Stimulated activated CD4-positive, alpha-beta T cell treated with anti-CD3 and anti-CD28 coated beads, Interleukin-2, amount 100 ng/mL, for 24 hours (primary cell): ENCODE results near the gene CHMP1A.
"Not testable (repeated sequence)": the region's sequence is repeated elsewhere in the genome, so short reads cannot be mapped to it uniquely, and the experiment has no call there.

ENCODE experiments used
- DNase-seq, 2 donors: peaks; one replicate each; pipeline ENCODE4 v3.0.0-alpha.2; 2020

CHMP1A gene

DNA sequence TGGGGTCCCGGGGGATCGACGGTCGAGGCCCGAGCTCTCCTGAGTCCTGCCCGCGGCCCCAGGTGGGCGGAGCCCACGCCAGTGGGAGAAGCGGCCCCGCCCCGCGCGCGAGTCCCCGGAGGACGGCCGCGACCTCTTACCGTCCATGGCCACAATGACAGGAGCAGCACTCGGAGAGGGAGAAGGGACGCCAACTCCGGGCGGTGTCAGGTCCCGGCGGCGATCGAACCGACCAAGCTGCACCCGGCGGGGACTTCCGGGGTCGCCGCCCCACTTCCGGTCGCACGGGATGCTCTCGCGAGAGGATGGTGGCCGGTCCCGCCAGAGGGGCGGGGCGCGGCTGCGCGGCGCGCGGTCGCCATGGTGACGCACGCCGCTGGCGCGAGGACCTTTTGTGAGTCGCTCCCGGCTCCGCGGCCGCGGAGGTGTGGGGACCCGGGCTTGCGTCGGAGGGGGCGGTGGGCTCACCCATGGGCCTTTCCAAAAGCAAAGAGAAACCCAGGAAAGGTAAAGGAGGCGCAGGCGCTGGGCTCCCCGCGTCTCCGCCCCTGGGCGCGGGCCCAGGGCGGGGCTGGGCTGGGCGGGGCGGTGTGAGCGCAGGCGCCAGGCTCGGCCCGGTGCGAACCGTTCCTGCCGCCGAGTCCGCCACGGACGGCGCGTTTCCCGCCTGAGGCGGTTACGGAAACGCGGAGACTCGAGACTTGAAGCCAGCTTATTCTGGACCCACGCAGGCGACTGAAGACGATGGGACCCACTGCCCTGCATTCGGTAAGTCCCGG, at the start of gene CHMP1A, which contains the start of gene SPATA33:
CHMP1A (minus strand) TSS at position 267 of the 779 bp plus-strand sequence; CDS start at position 147, 120 bp downstream.
SPATA33 (plus strand) TSS at position 395 of the 779 bp plus-strand sequence; CDS start at position 471, 76 bp downstream.
- peak; percentile 94 for DNase-seq

DNA sequence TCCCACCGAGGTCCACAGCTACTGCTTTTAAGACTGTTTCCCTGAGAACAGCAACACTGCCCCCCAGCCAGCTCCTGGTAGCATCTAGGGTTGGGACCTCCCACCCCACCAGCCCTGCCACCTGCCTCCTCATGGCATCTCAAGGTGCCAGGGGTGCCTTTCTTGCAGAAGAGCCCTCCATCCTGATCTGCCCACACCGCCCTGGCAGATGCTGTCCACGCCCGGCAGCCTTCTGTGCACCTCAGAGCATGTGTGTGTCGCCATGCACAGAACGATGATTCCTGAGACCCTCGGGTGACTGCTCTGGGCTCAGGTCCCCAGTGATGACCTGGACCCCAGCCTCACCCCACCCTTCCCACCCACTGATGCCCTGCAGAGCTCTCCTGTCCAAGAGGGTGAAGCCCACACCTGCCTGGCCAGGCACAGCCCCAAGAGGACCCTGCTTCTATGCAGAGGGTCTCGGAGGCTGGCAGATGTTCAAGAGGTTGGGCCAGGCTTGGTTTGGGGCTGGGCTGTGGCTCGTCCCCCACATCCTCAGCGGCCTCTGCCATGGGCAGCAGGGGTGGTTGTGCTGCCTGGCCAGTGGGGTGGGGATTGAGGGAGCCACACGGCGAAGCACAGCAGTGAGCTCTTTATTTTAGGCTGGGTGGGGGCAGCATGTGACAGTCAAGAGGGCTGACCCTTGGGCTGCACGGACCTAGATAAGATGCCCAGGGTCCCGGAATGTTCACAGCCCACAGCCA, 49.2 kb upstream of the CHMP1A start:
- DNase-seq, result no peak

DNA sequence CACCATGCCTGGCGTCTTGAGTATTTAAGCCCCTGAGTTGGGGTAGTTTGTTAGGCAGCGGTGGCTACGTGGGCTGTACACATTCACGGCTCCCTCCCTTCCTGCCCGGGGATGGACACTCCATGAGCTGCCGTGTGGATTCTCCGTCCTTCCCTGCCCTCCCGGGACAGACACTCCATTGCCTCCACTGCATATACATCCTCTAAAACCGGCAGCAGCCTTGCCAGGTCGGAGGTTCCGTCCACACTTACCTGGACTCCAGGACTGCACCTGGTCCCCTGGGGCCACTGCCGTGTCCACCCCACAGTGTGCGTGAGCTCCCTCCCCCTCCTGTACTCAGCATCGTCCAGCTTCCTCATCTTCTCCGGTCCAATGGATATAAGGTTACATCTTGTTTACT, 47.5 kb upstream of the CHMP1A start:
- DNase-seq, result no peak

DNA sequence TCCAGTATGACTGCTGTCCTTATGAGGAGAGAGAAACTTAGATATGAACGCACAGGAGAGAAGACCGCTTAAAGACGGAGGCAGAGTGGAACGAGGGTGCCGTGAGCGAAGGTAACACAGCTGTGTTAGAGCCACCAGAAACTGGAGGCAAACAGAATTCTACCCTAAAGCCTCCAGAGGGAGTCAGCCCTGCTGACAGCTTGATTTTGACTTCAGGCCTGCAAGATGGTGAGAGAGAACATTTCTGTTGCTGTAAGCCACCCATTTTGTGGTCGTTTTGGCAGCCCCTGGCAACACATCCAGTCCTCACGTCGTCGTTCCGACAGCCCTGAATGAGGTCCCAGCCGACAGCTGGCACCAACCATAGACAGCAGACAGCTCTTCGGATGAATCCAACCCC, 46.8 kb upstream of the CHMP1A start:
- DNase-seq, result no peak

DNA sequence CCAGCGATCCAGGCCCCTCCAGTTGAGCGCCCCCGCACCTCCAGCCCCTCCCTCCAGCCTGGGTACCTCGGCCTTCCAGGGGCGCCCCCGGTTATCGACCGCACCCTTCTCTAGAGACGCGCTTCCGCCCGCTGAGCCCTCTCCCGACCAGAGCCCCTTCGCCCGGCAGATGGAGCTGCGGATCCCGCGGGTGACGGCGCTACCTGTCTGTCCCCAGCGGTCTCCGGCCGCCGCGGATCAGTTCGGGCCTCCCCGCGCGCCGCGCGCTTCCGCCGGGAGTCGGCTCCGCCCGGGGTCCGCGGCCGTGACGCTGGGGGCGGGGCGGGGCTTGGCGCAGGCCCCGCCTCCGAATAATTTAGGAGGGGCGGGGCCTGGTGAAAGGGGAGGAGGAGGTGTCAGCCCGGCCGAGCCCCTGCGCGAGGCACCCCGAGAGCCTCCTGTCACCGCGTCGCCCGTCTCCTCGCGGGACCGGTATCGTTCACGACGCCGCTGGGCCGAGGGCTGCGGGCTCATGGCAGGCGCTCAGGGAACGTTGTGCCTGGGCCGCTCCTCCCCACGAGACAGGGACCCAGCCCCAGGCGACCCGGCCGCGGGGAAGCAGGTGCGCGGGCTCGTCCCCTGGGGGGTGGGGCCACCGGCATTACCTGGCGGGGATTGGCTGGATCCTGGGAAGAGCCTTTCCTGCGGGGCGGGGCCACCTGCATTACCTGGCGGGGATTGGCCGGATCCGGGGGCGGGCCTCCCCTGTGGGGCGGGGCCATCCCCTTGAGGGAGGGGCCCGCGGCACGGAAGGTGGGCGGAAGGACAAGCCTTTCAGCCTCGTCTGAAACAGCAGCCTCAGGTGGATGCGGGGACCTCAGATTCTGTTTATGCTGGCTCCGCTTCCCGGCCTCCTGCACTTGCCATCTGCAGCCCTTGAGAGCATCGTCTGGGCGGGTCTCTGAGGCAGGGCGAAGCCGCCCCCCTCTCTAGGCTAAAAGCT, 44.2 kb upstream of the CHMP1A start, which contains the start of gene SPATA2L:
SPATA2L (minus strand) TSS at position 281 of the 982 bp plus-strand sequence. CDS start 473 bp downstream, outside the sequence.
- peak; percentile 96 to 98 for DNase-seq

DNA sequence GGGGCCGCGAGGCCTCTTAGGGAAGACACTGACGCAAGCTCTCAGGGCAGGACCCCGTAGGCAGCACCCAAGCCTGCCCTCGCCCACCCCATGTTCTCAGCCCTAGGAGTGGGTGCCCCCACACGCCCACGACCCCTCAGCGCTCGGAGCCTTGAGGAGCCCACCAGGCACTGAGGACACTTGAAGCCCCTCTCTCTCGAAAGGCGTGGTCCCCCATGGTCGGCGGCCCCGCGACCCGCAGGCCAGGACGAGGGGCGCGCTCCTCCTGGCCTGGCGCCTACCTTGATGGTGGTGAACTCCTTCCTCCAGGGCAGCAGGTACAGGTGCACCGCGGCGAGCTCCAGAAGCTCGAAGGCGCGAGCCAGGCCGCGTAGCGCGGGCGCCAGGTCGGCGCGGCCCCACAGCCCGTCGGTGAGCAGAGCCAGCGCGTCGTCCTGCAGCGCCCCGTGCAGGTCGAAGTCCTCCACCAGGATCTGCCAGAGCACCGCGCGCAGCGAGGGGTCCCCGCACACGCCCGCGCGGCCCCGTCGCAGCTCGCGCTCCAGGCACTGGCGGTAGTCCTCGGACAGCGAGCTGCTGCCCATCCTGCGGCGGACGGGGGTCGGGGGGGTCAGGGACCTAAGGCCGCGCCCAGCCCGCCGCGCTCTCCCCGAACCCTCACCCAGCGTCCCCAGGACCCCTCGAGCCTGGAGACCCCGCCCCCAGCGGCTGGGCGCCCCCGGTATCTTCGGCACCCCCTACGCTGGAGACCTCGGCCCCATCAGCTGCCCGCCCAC, 43.3 kb upstream of the CHMP1A start:
- peak; percentile 44 to 53 for DNase-seq

DNA sequence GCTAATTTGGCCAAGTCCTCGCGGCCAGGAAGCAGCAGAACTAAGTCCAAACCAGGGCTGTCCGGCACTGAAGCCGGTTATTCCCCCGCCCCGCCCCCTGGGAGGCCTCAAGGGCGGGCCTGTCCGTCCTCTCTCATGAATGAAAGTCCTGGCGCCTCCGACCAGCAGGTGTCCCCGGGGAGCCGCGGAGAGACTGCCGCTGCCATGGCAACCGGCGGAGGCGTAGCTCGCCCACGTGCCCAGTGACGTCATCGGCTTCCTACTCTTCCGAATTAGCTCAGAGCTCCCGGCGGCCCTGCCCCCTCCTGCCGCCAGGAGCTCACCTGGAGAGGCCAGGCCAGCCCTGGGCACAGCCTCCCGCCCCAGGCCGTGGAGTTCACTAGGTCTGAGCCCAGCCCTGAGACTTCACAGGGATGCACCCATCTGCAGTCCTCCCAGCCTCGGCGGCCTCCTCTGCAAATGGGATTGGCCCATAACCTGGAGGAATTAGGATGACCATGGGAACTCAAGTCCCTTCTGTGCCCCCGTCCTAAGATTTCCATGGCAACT, 42.7 kb upstream of the CHMP1A start:
- DNase-seq, result peak; percentile 97 to 99

DNA sequence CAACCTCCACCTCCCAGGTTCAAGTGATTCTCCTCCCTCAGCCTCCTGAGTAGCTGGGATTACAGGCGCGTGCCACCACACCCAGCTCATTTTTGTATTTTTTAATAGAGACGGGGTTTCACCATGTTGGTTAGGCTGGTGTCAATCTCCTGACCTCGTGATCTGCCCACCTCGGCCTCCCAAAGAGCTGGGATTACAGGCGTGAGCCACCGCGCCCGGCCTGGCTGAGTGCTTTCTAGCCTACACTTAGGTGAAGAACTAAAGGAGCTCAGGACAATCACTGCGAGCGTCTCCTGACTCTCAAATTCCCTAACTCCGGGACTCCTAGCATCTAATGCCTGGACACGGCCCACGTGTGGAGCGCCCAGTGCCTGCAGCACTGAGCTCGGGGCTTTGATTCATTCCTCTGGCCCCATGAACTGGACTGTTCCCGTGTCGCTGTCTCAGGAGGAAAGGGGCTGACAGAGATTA, 42.2 kb upstream of the CHMP1A start:
- DNase-seq, result not testable (repeated sequence)

DNA sequence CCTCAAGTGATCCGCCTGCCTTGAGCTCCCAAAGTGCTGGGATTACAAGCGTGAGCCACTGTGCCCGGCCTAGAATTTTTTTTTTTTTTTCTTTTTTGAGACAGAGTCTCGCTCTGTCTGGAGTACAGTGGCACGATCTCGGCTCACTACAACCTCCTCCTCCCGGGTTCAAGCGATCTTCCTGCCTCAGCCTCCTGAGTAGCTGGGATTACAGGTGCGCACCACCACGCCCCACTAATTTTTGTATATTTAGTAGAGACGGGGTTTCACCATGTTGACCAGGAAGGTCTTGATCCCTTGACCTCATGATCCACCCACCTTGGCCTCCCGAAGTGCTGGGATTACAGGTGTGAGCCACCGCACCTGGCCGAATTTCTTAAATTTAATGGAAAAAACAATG, 41.2 kb upstream of the CHMP1A start:
- DNase-seq, result not testable (repeated sequence)

DNA sequence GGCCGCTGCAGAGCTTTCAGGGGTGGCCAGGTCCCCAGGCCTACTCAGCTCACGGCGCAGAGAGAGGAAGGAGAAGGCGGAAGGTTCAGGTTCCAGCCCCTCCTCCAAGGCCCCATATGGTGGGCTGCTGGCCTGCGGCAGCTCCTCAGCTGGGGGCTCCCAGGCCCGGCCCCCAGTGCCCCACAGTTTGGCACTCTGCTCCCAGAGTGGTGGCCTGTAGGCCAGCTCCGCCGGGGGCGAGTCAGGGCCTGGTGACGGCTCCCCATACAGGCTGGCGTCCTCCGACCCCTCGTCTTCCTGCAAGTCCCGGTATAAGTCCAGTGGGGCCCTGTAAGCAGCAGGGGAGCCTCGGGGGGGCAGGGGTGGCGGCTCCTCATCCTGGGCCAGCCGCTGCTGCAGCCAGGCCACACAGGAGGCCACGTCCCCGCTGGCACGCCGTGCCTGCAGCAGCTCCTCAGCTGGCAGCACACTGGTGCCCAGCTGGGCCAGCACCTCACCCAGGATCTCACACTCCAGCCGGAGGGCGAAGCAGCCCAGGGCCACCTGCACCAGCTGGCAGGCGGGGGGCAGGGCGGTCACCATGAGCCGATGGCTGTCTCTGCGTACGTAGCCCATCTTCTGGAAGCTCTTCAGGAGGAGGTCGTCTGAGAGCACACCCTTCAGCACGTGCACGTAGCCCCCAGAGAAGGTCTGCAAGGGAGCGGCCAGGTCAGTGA, 40.3 kb upstream of the CHMP1A start:
- DNase-seq, result no peak

DNA sequence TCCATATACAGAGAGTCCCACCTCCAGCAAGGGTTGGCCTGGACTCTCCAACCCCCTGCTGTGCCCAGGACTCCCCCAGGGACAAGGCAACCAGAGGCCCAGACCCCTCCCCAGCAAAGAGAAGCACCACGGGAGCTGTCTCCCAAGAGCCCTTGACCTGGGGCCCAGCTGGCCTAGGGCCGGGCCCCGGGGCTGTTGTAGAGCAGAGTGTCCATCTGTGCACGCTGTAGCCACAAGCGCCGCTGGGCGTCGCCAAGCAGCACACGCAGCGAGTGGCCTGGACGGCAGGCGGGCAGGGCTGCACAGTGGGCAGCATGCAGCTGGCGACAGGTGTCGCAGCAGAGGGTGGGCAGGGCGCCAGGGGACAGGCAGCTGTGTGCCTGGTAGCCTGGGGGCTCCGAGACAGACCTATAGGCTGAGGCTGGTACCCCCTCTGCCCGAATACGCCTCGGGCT, 39.7 kb upstream of the CHMP1A start:
- no peak for DNase-seq

DNA sequence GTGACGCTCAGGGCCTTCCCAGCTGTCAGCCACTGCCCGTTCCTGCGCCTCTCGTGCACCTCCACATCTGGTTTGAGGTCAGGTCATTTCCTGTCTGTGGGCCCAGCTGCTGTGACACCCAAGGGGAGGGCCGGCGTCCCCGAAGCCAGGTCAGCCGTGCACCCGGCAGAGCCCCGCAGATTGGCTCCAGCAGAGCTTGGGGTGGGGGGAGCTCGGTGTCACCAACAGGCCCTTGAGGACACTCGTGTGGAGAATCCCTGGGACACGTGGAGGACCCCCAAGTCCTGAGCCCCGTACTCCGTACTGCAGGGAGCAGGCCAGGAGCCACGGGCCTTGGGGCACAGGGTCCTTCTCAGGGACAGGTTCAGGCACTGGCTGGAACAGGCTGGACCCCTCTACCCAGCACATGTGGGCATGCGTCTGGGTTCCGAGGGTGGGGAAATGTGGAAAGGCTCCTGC, 39.2 kb upstream of the CHMP1A start:
- peak in 1 of 2 donors; percentile 32 for DNase-seq

DNA sequence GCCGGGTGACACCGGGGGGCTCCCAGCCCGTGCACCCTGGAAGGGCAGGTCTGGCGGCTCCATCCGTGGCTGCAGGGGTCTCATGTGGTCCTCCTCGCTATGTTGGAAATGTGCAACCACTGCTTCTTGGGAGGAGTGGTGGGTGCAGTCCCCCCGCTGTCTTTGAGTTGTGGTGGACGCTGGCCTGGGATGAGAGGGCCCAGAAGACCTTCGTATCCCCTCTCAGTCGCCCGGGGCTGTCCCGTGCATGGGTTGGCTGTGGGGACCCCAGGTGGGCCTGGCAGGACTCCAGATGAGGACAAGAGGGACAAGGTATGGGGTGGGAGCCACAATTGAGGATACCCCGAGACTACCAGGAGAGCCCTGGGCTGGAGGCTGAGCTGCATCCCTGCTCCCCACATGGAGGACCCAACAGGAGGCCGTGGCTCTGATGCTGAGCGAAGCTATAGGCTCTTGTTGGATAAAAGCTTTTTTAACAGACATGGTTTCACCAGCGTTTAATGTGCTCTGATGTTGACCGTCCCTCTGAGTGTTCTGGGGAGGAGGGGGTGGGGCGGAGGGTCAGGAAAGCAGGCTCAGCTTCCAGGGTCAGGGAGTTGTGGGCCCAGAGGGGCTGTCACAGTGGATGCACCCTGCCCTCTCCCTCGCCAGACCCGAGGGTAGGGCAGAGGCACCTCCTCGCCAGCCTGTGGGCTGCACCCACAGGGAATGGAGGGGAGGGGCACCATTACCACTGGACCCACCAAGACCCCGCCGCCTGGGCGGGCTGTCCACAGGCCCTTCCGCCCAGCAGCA, 38.6 kb upstream of the CHMP1A start:
- DNase-seq, result no peak

DNA sequence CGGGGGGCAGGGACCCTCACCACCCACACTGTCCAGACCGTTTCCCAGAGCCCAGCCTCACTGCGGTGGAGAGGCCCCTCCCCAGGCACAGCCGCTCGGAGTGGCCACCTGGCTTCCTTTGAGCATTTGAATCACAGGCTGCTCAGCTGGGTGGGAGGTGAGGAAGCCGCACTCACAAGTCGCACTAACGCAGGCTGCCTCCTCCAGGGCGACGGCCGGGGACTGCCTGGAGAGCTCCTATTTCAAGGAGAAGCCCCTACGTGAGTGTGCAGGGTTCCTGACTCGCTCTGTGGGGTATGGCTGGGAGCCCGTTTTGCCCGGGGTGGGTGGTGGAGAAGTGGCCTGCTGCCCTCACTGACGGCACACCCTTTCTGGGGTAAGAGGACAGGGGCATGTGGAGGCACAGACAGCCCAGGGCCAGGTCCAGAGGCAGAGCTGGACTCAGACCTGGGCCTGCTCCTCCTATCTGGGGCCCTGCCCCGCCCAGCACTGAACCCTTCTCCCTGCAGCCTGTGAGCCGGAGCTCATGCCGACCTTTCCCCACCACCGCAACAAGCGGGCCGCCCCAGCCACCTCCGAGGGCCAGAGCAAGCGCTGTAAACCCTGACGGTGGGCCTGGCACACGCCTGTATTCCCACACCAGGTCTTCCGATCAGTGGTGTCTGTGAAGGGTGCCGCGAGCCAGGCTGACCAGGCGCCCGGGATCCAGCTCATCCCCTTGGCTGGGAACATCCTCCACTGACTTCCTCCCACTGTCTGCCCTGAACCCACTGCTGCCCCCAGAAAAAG, 37.8 kb upstream of the CHMP1A start:
- no peak for DNase-seq

DNA sequence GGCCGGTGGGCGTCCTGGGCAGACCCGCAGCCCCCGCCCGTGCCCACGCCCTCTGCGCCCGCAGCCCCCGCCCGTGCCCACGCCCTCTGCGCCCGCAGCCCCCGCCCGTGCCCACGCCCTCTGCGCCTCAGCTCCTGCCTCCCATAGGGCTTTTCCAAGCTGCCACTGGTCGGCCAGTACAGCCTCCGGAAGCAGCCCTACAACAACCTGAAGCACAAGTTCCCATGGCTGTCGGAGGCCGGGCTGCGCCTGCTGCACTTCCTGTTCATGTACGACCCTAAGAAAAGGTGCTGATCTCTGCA, 37.2 kb upstream of the CHMP1A start:
- not testable (repeated sequence) for DNase-seq

DNA sequence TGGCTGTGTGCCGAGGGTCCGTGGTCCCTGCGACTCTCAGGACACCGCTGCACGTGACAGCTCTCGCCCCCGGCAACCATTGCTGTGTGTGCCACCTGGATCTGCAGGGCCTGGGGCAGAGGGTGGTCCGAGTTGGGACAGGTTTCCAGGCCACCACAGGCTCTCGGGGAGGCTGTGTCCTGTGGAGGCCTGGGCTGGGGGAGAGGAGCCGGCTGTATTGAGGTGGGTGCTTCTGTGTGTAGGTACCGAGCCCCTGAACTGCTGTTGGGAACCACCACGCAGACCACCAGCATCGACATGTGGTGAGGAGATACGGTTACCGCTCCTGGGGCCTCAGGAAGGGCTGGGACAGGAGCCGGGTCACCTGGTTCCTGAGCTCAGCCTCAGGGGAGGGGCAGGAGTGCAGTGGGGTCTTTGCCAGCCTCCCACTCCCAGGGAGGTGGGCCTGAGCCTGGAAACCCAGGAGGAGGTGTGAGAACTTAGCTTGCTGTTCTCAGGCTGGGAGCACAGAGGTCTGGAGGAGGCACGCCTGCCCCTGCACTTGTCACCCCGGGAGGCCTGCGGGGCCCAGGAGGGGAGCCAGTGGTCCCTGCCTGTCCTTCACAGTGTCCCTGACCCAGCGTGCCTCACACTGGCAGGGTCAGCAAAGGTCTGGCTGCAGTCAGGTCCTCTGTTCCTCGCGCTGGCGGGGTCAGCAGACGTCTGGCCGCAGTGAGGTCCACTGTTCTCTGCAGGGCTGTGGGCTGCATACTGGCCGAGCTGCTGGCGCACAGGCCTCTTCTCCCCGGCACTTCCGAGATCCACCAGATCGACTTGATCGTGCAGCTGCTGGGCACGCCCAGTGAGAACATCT, 36.6 kb upstream of the CHMP1A start:
- no peak for DNase-seq

DNA sequence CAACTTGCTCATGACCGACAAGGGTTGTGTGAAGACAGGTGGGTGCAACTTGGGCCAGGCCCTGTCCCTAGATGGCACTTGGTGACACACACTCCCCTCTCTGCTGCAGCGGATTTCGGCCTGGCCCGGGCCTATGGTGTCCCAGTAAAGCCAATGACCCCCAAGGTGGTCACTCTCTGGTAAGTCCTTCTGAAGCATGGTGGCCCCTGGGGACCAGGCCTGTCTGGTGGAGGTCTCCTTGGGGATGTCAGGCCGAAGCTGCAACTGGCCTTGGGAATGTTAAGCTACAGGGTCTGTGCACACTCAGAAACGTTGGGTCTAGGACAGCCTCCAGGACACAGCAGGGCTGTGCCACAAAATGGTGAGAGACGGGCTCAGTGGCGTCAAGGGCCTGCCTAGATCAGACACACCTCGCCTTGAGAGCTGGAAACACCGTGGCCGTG, 35.8 kb upstream of the CHMP1A start:
- no peak for DNase-seq
